SK-N-SH treated with all-trans-retinoic acid at 6 μM for 48 hours (cell line): ENCODE results near the gene TMEM182.
A peak's percentile ranks its signal among the peaks of the same experiment; 100 is the strongest.

Experiments
- ATAC-seq: fragments of 200-7000 bp; cut with Tn5 transposase; 3 replicates; pipeline ENCODE4 v1.9.1; 2020; ENCODE audit warnings: mild to moderate bottlenecking, moderate library complexity
- BACH2 ChIP-seq: fragments of 250-450 bp; sonication (Bioruptor Pico); IDR thresholded peaks from 2 replicates; pipeline ENCODE4 v1.9.0; 2021; ENCODE audit warnings: mild to moderate bottlenecking, borderline replicate concordance
- CSDC2 ChIP-seq: fragments of 250-450 bp; sonication (Bioruptor Pico); IDR thresholded peaks from 2 replicates; pipeline ENCODE4 v1.5.0; 2020; ENCODE audit warnings: mild to moderate bottlenecking, moderate library complexity
- GLIS3 ChIP-seq: fragments of 250-450 bp; sonication (Bioruptor Pico); IDR thresholded peaks from 2 replicates; pipeline ENCODE4 v1.5.0; 2020; ENCODE audit warnings: mild to moderate bottlenecking, moderate library complexity
- ISL1 ChIP-seq: fragments of 250-450 bp; sonication (Bioruptor Pico); IDR thresholded peaks from 2 replicates; pipeline ENCODE4 v2.1.2; 2022; ENCODE audit warnings: mild to moderate bottlenecking, moderate library complexity
- PPARA ChIP-seq: fragments of 250-450 bp; sonication (Bioruptor Pico); IDR thresholded peaks from 2 replicates; pipeline ENCODE4 v1.5.0; 2020; ENCODE audit warnings: mild to moderate bottlenecking, borderline replicate concordance
- SNAI2 ChIP-seq: fragments of 250-450 bp; sonication (Bioruptor Pico); IDR thresholded peaks from 2 replicates; pipeline ENCODE4 v1.5.0; 2020; ENCODE audit warnings: mild to moderate bottlenecking, moderate library complexity
- TOX ChIP-seq: fragments of 250-450 bp; sonication (Bioruptor Pico); IDR thresholded peaks from 2 replicates; pipeline ENCODE4 v1.8.0; 2021; ENCODE audit warnings: mild to moderate bottlenecking, moderate library complexity, borderline replicate concordance
- ZC3H10 ChIP-seq: fragments of 250-450 bp; sonication (Bioruptor Pico); IDR thresholded peaks from 2 replicates; pipeline ENCODE4 v1.5.1; 2021; ENCODE audit warnings: mild to moderate bottlenecking, moderate library complexity
- ZFP3 ChIP-seq: fragments of 250-450 bp; sonication (Bioruptor Pico); IDR thresholded peaks from 2 replicates; pipeline ENCODE4 v1.5.0; 2020; ENCODE audit warnings: mild to moderate bottlenecking, moderate library complexity
- ZFP30 ChIP-seq: fragments of 450-650 bp; formaldehyde crosslinking; IDR thresholded peaks from 2 replicates; pipeline ENCODE4 v1.5.0; 2022; ENCODE audit warnings: mild to moderate bottlenecking, moderate library complexity
- ZNF565 ChIP-seq: fragments of 450-650 bp; formaldehyde crosslinking; conservative IDR thresholded peaks from 2 replicates; pipeline ENCODE4 v1.5.0; 2020; ENCODE audit warnings: low read depth, mild to moderate bottlenecking, moderate library complexity
- ZNF70 ChIP-seq: fragments of 450-650 bp; formaldehyde crosslinking; IDR thresholded peaks from 2 replicates; pipeline ENCODE4 v1.5.0; 2020; ENCODE audit warnings: mild to moderate bottlenecking, moderate library complexity
- ZNF8 ChIP-seq: fragments of 450-650 bp; formaldehyde crosslinking; IDR thresholded peaks from 2 replicates; pipeline ENCODE4 v1.5.0; 2020; ENCODE audit warnings: mild to moderate bottlenecking, moderate library complexity
- TF ChIP-seq, protein P1 (sequence below): fragments of 250-450 bp; sonication (Bioruptor Pico); IDR thresholded peaks from 2 replicates; pipeline ENCODE4 v1.5.1; 2021; ENCODE audit warnings: mild to moderate bottlenecking, moderate library complexity
- TF ChIP-seq, protein P2 (sequence below): fragments of 250-450 bp; sonication (Bioruptor Pico); IDR thresholded peaks from 2 replicates; pipeline ENCODE4 v1.5.0; 2020; ENCODE audit warnings: mild to moderate bottlenecking, moderate library complexity
- TF ChIP-seq, protein P3 (sequence below): fragments of 250-450 bp; sonication (Bioruptor Pico); IDR thresholded peaks from 2 replicates; pipeline ENCODE4 v1.8.0; 2021; ENCODE audit warnings: low read depth, mild to moderate bottlenecking, moderate library complexity, borderline replicate concordance
- TF ChIP-seq, protein P4 (sequence below): fragments of 250-450 bp; sonication (Bioruptor Pico); IDR thresholded peaks from 2 replicates; pipeline ENCODE4 v1.5.1; 2020; ENCODE audit warnings: low read depth, mild to moderate bottlenecking, moderate library complexity

Gene TMEM182

DNA sequence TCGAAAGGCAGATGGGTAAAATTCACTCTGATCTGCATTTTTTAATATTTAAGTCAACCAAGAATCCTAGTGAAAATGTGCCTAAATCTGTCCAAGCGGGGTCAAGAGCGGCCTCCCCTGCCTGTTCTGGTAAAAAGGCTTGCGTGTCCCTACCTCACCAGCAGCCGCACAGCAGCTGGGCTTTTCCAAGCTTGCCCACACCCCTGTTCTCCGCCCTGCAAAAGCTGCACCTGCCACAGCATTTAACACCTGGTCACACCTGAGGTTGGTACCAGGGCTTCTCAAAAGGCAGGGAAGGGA is 25.8 kb upstream of the TMEM182 start:
- TF ChIP-seq, protein P1, sequence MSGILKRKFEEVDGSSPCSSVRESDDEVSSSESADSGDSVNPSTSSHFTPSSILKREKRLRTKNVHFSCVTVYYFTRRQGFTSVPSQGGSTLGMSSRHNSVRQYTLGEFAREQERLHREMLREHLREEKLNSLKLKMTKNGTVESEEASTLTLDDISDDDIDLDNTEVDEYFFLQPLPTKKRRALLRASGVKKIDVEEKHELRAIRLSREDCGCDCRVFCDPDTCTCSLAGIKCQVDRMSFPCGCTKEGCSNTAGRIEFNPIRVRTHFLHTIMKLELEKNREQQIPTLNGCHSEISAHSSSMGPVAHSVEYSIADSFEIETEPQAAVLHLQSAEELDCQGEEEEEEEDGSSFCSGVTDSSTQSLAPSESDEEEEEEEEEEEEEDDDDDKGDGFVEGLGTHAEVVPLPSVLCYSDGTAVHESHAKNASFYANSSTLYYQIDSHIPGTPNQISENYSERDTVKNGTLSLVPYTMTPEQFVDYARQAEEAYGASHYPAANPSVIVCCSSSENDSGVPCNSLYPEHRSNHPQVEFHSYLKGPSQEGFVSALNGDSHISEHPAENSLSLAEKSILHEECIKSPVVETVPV (CRISPR knock-in tag): no peak
- no peak for TF ChIP-seq CSDC2 (CRISPR knock-in tag)
- TF ChIP-seq SNAI2 (CRISPR knock-in tag): no peak
- TF ChIP-seq, protein P2, sequence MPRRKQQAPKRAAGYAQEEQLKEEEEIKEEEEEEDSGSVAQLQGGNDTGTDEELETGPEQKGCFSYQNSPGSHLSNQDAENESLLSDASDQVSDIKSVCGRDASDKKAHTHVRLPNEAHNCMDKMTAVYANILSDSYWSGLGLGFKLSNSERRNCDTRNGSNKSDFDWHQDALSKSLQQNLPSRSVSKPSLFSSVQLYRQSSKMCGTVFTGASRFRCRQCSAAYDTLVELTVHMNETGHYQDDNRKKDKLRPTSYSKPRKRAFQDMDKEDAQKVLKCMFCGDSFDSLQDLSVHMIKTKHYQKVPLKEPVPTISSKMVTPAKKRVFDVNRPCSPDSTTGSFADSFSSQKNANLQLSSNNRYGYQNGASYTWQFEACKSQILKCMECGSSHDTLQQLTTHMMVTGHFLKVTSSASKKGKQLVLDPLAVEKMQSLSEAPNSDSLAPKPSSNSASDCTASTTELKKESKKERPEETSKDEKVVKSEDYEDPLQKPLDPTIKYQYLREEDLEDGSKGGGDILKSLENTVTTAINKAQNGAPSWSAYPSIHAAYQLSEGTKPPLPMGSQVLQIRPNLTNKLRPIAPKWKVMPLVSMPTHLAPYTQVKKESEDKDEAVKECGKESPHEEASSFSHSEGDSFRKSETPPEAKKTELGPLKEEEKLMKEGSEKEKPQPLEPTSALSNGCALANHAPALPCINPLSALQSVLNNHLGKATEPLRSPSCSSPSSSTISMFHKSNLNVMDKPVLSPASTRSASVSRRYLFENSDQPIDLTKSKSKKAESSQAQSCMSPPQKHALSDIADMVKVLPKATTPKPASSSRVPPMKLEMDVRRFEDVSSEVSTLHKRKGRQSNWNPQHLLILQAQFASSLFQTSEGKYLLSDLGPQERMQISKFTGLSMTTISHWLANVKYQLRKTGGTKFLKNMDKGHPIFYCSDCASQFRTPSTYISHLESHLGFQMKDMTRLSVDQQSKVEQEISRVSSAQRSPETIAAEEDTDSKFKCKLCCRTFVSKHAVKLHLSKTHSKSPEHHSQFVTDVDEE (CRISPR knock-in tag): no peak
- no peak for TF ChIP-seq ISL1
- no peak for TF ChIP-seq ZNF70 (CRISPR knock-in tag)
- no peak for TF ChIP-seq GLIS3 (CRISPR knock-in tag)
- TF ChIP-seq ZNF565: no peak
- no peak for TF ChIP-seq ZFP3 (CRISPR knock-in tag)
- no peak for TF ChIP-seq ZC3H10 (CRISPR knock-in tag)
- TF ChIP-seq, protein P3, sequence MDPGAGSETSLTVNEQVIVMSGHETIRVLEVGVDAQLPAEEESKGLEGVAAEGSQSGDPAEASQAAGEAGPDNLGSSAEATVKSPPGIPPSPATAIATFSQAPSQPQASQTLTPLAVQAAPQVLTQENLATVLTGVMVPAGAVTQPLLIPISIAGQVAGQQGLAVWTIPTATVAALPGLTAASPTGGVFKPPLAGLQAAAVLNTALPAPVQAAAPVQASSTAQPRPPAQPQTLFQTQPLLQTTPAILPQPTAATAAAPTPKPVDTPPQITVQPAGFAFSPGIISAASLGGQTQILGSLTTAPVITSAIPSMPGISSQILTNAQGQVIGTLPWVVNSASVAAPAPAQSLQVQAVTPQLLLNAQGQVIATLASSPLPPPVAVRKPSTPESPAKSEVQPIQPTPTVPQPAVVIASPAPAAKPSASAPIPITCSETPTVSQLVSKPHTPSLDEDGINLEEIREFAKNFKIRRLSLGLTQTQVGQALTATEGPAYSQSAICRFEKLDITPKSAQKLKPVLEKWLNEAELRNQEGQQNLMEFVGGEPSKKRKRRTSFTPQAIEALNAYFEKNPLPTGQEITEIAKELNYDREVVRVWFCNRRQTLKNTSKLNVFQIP (CRISPR knock-in tag): no peak
- no peak for TF ChIP-seq ZNF8 (CRISPR knock-in tag)
- peak; percentile 74 for ATAC-seq

DNA sequence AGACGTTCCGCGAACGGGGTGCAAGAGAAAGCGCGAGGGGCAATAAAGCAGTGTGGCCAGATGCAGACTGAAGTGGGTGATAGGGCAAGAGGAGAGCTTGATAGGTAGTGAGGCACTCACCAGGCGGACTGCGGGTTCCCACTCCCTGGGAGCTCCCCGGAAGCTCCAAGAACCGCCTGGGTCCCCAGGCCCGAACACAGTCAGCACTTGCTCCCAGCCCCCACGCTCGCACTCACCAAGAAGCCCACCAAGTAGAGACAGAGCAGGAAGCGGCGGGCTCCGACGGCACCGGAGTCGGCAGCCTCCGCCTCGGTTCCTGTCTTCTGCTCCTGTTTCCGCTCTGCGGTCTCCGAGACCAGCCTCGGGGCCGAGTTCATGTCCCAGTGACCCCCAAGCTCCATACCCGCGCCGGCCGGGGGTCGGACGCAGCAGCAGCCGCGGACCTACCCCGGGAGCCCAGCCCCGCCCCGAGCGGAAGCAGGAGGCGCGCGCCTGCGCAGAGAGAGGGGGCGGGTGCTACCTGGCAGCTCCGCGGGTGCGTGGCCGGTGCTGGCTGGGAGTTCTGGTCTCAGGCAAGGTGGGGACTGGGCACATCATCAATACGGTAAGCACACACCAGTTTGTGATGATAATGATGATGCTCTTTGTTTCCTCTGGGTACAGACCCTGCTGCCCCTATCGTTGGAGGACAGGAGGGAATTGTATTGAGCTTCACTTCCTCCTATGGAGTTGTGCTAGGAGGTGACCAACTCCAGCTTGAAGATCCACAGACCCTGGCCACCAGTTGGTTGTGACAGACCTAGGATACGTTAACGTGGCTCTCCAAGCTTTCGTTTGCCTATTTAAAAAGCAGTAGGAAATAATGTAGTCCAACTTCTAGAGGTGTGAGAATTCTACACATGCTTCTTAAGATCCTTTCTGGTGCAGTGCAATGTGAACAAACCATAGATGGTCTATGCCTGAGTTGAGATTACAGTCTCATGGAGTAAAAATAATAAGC is 25.1 kb upstream of the TMEM182 start:
- ATAC-seq: peak; percentile 96
- TF ChIP-seq ZFP30: no peak
- TF ChIP-seq, protein P4, sequence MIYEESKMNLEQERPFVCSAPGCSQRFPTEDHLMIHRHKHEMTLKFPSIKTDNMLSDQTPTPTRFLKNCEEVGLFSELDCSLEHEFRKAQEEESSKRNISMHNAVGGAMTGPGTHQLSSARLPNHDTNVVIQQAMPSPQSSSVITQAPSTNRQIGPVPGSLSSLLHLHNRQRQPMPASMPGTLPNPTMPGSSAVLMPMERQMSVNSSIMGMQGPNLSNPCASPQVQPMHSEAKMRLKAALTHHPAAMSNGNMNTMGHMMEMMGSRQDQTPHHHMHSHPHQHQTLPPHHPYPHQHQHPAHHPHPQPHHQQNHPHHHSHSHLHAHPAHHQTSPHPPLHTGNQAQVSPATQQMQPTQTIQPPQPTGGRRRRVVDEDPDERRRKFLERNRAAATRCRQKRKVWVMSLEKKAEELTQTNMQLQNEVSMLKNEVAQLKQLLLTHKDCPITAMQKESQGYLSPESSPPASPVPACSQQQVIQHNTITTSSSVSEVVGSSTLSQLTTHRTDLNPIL (CRISPR knock-in tag): no peak

DNA sequence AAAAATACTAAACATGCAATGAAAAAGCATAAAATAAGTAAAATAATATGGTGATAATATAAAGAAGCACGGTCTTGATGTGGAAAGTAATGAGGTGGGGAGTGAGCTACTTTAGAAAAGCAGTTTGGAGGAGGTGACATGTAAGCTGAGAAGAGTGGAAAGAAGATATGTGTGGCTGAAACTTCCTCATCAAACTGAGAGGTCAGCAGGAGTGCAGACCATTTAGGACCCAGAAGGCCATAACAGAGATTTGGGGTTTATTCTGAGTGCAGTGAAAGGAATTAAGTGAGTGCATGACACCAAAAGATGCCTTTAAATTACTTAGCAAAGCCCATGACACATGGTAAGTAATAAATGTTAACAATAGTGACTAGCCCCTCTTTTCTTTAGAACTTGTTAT is 24.4 kb upstream of the TMEM182 start:
- no peak for ATAC-seq
- TF ChIP-seq CSDC2 (CRISPR knock-in tag) (no peak), TOX (CRISPR knock-in tag) (no peak), ZNF8 (CRISPR knock-in tag) (no peak), BACH2 (CRISPR knock-in tag) (no peak), ISL1 (no peak), SNAI2 (CRISPR knock-in tag) (no peak)
- TF ChIP-seq, protein P4 (CRISPR knock-in tag): no peak

DNA sequence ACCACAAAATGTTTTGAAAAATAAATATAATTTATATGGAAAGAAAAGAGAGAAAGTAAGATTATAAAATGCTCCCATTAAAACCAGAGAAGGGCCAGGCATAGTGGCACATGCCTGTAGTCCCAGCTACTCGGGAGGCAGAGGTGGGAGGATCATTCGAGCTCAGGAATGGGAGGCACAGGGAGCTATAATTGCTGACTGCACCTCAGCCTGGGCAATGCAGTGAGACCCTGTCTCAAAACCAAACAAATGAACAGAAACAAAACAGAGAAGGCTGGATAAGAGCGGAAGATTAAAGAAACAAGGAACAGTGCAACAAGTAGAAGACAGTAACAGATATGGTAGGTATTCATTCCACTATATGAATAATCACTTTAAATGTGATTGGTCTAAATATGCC is 18.6 kb upstream of the TMEM182 start:
- TF ChIP-seq GLIS3 (CRISPR knock-in tag) (no peak), ZNF565 (no peak), ZFP30 (no peak), PPARA (CRISPR knock-in tag) (no peak)
- TF ChIP-seq, protein P3 (CRISPR knock-in tag): no peak
- no peak for ATAC-seq
